NOMO-1 treated with dmso at 0.1 percent for 144 hours (cell line): ENCODE data around the gene NEUROD2.
A peak's percentile ranks its signal among the peaks of the same experiment; 100 is the strongest.

Experiments used
- DNase-seq: peaks from one replicate; lab custom pipeline; 2025; ENCODE audit not compliant: unreplicated experiment; lab: John Stamatoyannopoulos, UW

Gene NEUROD2

DNA sequence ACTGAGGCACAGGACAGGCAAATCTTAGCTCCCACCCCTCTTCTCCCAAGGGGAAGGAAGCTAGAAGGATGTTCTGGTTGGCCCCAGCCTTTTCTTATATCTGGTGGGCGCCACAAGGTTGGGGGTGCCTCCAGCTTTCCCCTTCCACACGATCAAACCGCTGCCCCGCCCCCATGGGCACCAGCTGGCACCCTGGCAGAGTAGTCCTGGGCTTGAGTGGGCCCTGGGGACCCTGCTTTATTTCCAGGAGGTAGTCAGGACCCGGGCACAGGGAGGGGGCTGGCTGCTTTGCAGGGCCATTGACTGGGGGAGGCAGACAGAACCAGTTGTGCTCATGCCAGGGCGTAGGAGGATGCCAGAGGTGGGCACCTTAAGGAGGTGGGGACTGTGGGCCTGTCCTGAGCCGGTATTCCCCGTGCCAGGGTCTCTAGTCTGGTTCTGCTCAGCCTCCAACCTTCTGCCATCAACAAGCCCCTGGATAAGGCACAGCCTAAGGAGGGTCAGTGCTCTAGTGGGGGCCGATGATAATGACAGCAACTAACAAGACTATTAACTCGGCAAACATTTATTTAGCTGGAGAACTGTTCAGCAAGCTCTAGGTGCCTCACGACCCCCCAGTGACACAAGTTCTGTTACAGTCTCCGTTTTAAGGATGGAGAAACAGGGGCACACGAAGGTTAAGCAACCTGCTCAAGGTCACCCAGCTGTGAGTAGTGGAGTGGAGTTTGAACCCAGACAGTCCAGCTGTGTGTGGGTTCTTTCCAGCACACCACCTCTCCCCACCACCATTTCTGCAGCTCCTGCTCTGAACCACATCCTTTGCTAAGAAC lies 11.5 kb upstream of the NEUROD2 start:
- DNase-seq, result no peak

DNA sequence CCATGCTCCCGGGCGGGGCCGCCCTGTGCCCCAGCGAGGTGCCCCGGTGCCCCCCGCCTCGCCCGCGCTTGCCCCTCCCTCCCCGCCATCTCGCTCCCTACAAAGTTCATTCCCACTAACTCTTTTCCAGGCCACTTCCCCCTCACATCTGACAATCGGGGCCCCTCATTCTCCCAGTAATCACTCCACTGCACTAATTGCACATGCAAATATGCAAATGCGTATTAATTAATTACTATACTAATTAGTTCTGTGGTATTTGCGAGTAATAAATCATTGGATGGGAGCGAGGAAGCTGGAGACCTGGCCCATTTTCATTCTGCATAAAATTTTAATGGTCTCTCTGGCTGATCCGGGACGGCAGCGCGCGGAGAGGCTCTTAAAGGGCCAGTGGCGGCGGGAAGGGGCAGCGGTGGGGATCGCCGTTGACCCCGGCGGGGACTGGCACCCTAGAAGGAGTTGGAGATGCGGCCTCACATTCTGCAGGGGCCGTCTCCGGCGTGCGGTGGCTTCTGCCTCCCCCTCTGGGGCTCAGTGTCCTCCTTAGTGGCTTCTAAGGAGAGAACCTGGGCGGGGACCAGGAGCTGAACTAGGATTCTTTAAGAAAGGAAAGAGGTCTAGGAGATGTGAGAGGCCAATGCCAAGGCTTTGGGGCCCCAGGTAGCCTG lies 10.7 kb upstream of the NEUROD2 start:
- DNase-seq, result no peak

DNA sequence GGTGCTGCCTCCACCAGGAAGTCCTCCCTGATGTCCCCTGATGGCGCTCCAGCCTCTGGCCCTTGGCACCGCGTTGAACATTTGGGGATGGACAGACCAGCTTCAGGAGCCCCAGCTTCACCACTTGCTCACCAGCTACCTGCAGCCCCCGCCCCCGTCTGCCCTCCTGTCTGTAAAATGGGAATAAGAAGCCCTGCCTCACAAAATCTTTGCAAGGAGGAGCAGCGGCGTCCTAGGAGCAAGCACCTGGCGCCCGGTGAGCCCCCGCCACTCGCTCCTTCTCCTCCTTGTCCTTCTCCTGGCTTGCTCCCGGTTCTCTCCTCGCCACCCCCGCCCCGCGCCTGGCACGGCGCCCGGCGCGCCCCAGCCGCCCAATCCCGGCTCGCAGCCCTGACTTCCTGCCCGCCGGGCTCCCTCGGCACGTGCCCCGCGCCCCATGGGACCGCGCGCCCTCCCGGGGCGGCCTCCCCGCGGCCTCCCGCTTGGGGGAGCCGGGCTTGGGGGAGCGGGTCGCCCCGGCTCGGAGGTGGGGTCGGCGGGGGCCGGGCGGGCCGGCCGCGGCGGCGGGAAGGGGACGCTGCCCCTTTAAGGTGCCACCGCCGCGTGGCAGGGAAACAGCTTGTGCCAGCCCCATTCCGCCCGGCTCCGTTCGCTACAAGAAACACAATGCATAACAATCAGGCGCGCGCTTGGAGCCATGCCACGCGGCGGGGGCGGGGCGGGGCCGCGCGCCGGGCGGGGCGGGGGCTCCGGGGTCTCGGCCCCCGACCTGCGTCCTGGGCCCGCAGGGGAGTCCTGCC lies 9.9 kb upstream of the NEUROD2 start:
- DNase-seq, result peak; percentile 14

DNA sequence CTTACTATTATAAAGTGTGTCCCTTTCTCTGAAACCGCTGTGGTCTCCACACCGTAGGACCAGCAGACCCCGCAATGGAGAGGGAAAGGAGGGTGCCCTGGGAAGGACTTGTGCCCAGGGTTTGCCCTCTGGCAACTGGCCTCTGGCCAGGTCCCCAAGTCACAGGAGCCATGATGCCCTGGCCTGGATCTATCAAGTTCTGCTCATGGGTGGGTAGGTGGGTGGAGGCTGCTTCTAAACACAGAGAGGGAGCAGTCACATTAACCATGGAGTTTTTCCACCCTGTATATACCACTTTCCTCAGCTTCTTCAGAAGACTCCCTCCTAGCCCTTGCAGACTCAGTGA lies 9.4 kb upstream of the NEUROD2 start:
- no peak for DNase-seq

DNA sequence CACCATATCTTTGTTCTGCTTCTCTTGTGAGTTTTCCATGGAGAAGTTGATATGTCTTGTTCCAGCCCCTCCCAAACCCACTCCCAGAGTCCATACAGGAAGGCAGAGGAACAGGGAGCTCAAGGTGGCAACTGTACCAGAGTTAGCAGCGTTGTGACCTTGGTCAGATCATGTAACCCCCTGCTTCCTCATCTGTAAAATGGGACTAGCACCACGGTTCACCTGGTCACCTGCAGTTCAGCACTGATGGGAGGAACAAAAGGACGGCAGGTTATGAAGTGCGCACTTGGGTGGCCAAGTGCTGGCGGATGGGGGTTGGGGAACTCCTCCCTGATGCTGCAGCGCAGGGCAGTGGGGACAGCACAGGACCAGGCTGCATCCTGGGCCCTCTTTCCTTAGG lies 7.7 kb upstream of the NEUROD2 start:
- DNase-seq, result no peak

DNA sequence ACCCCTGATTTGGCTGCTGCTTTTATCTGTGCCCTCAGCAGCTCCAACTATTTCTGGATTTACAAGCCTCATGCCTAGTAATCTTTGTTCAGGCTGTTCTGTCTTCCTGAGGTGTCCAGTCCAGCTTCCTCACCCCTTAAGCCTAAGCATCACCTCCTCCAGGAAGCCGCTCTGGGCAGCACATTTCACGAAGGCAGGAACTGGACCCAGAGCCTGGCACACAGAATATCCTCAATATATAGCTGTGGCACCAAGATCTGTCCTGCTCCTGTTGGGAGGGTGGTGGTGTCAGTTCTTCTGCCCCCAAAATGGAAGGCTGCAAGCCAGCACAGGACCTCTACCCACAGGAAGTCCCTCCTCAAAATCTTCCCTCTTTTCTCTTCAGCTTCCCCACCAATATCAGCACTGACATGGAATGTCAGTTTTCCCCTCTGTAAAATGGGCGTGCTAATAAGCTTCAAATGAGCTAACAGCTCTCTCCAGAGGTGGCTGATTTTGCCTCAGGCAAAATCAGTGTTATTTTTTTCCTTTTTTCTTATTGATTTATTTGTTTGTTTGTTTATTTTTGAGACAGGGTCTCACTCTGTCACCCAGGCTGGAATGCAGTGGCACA lies 6.9 kb upstream of the NEUROD2 start:
- DNase-seq, result no peak

DNA sequence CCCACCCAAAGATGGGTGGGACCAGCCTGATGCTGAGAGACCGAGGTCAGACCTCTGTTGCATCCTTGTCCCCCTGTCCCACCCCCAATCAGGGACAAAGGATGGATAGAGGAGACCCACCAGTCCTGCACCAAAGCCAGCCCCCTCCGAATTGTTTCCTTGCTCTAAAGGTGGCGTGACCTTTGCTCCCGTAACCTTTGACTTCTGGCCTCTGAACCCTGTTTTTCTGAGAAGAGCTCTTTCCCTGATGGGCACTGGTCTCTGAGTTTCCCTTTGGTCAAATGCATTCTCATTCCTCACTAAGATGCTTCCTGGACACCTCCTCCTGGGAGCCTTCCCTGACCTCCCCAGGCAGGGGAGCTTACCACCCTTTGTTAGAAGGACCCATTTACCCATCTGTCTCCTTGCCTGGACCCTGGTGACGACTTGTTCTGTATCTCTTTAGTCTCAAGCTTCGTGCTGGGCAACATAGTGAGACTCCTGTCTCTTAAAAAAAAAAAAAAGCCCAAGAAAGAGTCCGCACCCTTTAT lies 5.3 kb upstream of the NEUROD2 start:
- DNase-seq, result no peak

DNA sequence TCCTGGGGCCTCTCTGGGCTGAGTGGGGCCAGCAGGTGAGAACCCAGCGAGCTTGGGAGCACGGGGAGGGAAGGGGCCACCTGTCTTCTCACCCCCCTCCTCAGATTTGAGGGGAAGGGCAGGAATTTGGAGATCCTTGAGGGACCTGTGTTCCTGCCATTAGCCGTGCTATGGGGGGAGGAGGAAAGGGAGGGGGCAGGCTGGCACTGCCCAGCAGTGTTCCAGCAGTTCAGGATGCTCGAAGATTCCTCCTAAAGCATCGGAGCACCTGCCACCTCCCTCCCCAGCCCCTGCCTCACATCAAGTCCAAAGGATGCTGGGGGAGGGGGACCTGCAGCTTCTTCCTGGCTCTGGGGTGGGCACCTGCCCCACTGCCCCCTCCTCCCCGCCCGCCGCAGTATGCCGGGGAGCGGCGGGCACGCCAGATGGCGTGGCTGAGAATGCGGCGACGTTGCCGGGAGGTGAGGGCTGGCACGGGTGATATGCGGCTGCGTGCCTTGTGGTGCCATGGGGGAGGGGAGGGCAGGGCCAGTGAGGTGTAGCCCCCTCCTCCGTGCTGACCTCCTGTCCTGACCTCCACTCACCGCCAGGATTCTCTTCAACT lies 4.7 kb upstream of the NEUROD2 start:
- no peak for DNase-seq

DNA sequence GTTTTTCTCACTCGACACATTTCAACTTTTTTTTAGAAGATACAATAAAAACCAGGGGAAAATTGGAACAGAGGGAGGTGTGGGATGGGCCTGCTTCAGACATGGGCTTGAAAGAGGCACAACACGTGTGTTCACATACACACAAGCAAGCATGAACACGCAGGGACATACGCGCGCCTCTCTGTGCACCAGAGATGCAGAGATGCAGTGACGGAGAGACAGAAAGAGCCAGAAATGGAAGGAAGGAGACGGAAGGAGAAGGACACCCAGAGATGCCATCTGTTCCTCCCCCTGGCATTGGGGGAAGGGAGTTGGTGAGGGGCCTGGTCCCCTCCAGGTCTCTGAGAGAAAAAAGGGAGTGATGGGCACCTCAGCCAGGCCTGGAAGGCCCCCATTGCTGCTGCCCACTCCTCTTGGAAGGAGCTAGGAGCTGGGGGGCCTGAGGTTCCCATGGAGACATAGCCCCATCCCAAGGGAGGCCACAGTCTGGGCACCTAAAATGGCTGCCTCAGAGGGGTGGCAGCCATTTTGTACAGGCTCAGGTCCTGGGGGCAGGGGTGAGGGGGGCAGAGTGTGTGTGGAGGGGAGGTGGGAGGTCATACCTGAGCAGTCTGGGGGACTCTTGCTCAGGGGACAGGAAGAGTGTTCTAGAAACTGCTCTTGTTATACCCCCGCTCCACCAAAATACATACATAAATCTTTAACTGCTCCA lies 3.8 kb upstream of the NEUROD2 start:
- no peak for DNase-seq

DNA sequence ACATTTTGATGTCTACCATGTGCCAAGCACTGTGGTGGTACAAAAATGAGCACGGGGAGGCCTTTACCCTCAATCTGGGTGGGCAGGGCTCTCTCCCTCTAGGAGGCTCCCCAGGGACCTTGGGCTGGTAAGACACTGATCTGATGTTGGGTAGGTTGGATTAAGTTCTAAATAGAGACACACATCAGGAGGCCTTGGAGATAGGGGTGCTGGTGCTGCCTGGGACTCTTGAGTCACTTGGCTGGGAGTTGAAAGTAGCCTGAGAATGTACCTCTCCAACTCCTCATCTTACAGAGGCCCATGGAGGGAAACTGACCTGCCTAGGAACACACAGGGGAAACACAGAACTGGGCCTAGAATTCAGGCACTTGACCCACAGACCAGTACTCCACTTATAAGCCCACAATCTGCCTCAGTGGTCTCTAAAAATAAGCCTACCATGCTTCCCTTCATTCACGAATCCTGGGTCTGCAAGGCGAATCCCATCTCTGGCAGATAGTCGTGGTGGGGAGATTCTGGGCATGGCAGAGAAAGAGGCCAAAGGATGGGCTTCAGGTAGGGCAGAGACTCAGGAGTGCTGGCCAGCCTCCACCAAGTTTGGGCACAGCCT lies 1.8 kb upstream of the NEUROD2 start:
- DNase-seq, result no peak

DNA sequence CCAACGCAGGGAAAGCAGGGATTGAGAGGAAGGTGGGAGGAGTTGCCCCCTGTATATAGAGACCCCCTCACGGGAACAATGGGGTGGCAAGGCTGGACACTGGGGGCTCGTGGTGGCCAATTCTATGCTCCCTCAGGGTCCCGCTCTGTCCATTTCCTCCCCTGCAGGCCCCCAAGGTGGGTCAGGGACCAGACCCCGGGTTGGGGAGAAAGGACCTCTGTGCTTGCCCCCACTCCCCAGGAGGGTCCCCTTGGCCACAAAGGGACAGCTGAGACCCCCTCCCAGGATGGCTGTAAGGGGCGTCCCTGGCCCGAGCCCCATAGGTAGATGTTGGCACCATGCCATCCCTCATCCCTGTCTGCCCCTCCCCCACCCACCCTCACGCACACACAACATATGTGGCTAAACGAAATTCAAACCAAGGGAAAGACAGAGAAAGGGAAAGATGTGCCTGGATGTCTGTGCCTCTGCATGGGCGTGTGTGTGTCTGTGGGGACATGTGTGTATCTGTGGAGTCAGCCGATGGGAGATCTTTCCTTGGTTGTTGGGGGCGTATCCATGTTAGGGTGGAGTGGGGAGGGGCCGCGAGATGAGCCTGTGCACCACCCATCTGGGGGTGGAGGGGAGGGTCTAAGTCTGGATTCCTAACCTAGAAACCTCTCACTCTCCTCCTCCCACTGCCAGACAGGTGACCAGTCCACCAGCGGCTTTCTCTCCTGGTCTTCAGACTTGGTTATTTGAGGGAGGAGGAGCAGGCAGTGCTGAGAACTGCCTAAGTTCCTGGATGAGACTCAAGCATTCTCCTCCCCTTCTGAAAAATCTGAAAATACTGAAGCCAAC lies 642 bp upstream of the NEUROD2 start:
- no peak for DNase-seq

DNA sequence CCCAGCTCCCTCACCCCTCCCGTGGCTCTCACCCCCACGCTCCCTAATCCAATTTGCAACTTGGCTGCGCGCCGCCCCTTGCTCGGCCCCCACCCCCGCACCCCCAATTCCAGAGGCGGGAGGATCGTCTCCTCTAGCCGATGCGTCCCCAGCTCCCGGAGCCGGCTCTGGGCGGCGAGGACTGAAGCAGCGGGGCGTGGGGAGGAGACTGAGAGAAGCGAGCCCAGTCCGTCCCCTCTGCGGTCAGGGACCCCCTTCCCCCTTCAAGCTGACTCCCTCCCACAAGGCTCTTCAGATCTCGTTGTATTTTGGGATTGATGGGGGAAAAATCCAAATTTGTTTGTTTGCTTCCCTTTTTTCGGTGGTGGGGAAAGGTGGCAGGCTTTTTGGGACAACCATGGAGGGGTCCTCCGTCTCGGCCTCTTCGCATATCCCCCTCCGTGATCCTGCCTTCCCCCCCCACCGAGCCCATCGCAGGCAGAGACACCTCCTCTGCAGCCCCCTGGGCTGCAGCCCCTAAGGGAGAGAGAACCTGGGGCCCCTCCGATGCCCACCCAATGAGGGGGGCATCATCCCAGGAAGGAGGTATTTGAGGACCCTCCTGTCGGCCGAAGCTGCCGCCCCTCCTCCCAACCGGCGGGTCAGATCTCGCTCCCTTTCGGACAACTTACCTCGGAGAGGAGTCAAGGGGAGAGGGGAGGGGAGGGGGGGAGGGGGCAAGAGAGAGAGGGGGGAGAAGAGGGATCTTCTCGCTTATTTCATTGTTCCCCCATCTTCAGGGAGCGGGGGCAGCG lies 466 bp downstream of the NEUROD2 start:
- no peak for DNase-seq

DNA sequence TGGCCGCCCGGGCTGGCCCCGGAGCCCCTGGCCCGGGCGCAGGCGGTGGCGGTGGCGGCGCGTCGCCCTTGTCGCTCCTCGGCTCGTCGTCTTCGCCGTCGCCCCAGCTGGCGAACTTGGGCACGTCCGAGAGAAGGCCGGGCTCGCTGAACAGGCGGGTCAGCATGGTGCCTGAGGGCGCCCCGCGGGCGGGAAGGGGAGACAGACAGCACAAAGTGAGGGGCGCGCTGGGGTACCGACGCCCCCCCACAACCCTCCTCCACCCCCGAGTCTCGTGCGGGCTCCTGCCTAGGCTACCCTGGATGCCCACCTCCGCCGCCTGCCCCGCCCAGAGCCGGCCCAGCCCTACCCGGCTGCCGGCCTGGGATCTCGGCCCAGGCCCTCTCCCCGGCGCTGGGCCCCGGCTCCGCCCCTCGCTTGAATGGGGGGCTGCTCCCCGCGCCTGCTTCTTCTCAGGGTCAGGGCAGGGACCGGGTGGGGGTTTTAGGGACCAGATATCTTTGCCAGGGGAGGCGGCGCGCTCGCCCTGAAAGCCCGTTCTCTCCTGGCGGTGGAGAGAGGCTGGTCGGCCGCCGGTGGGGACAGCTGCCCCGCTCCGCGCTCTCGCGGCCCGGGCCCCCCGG lies 1.2 kb downstream of the NEUROD2 start:
- DNase-seq, result no peak

DNA sequence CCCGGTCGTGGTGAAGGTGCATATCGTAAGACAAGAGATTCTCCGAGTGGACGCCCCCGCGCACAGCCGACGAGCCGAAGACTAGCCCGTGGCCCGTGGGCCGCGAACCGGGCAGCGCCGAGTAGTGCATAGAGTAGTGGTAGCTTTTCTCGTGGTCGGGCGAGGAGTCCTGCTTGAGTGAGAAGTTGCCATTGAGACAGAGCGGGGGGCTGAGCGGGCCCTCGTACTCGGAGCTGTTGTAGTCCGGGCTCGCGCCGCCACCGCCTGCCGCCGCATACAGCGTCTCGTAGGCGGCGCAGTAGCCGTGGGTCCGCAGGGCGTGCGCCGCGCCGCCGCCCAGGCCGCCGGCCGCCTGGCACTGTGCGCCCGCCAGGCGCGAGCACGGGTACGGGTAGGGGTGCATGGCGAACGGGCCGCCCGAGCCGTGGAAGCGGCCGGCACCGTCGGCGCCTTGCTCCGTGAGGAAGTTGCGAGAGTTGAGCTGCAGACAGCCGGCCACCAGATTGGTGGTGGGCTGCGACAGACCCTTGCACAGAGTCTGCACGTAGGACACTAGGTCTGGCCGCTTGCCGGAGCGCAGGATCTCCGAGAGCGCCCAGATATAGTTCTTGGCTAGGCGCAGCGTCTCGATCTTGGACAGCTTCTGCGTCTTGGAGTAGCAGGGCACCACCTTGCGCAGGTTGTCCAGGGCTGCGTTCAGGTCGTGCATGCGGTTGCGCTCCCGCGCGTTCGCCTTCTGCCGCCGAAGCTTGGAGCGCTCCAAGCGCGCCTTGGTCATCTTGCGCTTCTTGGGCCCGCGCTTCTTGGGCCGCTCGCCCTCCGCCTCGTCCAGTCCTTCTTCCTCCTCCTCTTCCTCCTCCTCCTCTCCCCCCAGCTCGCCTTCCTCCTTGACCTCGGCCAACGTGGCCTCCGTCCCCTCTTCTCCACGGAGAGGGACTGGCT lies 2.0 kb downstream of the NEUROD2 start:
- DNase-seq, result no peak

DNA sequence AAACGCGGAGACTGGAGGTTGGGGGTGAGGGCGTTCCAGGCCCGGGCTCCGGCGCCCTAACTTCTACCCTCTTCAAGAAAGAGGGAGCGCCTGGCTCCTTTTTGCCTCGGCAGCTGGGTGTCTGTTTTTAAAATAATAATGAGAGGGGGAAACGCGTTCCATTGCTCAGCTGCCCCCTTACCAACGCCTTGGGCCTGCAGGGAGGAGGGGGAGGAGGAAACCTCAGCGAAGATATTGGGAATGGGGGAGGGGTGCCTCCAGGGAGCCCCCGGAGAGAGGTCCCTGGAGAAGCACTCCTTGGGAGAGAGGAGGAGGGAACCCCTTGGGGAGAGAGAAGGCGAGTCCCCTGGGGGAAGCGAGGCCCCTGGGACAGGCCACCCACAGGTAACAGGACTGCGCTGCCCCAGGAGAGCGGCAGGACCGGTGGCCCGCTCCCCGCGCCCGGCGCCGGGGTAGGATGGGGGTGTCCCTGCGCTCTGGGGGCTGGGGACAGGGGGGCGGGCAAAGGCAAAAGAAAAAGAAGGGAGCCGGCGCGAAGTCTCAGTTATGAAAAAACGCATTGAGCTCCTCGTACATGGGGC lies 2.7 kb downstream of the NEUROD2 start:
- DNase-seq, result no peak

DNA sequence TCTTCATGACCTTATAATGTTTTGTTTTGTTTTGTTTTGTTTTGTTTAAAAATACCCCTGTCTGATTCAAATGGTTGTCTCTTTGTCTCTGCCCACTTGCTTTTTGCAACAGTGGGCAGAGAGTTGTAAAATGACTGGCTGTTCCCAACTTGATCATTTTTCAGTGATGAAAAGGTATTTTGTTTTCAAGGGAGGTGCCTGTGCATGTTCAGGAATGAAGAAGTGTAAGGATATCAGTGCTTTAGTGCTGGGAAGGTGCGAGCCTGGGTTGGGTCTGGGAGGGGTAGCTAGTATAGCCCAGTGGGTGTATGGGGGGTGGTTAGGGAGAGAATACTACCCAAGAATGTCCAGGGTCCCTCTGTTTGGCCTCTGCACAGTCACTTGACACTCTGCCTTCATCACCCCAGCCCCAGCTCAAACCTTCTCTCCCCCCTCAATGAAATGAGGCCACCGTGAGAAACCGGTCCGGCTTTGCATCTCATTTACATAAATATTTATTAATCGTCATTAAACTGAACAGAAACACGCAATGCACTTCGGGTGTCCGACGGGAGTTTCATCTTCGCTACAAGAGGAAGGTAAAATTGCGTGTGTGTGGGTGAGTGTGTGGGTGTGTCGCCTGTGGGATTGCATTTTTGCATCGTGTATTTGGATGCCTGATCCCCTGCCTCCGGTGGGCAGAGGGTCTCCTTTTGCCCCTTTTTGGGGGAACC lies 4.3 kb downstream of the NEUROD2 start:
- no peak for DNase-seq
